Stomach (tissue), 4 donors: ENCODE measurements around the gene LARP1.

Experiments used
- CTCF ChIP-seq, 7 experiments: fragments of 450-650 bp in 4 of 7; fragments of 200-600 bp in 3 of 7; sonication (generic) in 3 of 7; IDR thresholded peaks; one replicate each; pipeline ENCODE4 v1.5.1; 2016 to 2019; ENCODE audit warnings: antibody characterized with exemption in 7 of 7, control low read depth in 2 of 7, mild to moderate bottlenecking in 1 of 7
- EP300 ChIP-seq: sonication (generic); formaldehyde crosslinking; IDR thresholded peaks from one replicate; pipeline ENCODE4 v1.6.1; 2017; ENCODE audit warnings: antibody characterized with exemption
- POLR2A ChIP-seq, 4 donors: fragments of 450-650 bp; IDR thresholded peaks; one replicate each; pipeline ENCODE4 v1.6.1; 2016; ENCODE audit warnings: antibody characterized with exemption in 4 of 4, control low read depth in 2 of 4, mild to moderate bottlenecking in 1 of 4, moderate library complexity in 1 of 4
- POLR2AphosphoS5 ChIP-seq, 3 donors: sonication (generic); formaldehyde crosslinking; IDR thresholded peaks; one replicate each; pipeline ENCODE4 v1.6.1; 2016; ENCODE audit warnings: antibody characterized with exemption in 3 of 3

GRCh38 chr5:154776167-154776566 is 21.0 kb downstream of the LARP1 start:
- TF ChIP-seq CTCF (IDR thresholded peaks at IDR 0.05) = no peak
- no peak for TF ChIP-seq POLR2A (IDR thresholded peaks at IDR 0.05)
- no peak for TF ChIP-seq POLR2AphosphoS5 (IDR thresholded peaks at IDR 0.05)
- no peak for TF ChIP-seq EP300
